Measurements from ENCODE around the gene CATSPERB.
"Not testable (repeated sequence)": the region's sequence is repeated elsewhere in the genome, so short reads cannot be mapped to it uniquely, and the experiment has no call there.

The CATSPERB gene

GRCh38 chr14:91606851-91607250 lies 125.0 kb downstream of the CATSPERB start:
- no peak overlapping the region for H3K4me3 ChIP-seq (ENCODE audit: low read depth, low read length)
- TF ChIP-seq, protein P1, sequence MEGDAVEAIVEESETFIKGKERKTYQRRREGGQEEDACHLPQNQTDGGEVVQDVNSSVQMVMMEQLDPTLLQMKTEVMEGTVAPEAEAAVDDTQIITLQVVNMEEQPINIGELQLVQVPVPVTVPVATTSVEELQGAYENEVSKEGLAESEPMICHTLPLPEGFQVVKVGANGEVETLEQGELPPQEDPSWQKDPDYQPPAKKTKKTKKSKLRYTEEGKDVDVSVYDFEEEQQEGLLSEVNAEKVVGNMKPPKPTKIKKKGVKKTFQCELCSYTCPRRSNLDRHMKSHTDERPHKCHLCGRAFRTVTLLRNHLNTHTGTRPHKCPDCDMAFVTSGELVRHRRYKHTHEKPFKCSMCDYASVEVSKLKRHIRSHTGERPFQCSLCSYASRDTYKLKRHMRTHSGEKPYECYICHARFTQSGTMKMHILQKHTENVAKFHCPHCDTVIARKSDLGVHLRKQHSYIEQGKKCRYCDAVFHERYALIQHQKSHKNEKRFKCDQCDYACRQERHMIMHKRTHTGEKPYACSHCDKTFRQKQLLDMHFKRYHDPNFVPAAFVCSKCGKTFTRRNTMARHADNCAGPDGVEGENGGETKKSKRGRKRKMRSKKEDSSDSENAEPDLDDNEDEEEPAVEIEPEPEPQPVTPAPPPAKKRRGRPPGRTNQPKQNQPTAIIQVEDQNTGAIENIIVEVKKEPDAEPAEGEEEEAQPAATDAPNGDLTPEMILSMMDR (IDR thresholded peaks at IDR 0.05; ENCODE audit: low read depth, low read length): no peak

GRCh38 chr14:91604611-91605010 lies 127.3 kb downstream of the CATSPERB start:
- not testable (repeated sequence) for H3K4me3 ChIP-seq (ENCODE audit: low read depth, low read length)

- no peak overlapping the region for H3K4me3 ChIP-seq (ENCODE audit: low read depth, low read length)
- TF ChIP-seq, protein P1 (IDR thresholded peaks at IDR 0.05; ENCODE audit: low read depth, low read length): no peak
Observed at GRCh38 chr14:91599994-91600393, 131.9 kb downstream of the CATSPERB start.

DNA sequence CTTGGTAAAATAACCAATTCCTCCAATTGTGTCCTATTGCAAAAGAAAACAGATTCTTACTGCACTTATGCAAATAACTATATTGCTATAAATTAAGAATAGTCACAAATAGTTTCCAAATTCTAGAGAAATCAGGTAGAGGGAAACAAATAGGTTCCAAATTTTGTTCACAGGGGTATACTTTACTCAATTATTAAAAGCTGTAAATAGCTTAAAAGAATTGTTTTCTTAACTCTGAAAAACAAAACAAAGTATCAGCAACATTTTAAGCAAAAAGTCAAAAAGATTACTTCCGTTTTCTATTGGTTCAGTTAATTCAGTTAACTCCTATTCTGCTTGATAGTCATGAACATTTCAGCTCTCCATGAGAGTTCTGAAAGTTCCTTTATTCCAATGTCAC lies 136.2 kb downstream of the CATSPERB start:
- TF ChIP-seq, protein P1 (IDR thresholded peaks at IDR 0.05; ENCODE audit: low read depth, low read length): no peak
- H3K4me3 ChIP-seq (ENCODE audit: low read depth, low read length): no peak overlapping the region

DNA sequence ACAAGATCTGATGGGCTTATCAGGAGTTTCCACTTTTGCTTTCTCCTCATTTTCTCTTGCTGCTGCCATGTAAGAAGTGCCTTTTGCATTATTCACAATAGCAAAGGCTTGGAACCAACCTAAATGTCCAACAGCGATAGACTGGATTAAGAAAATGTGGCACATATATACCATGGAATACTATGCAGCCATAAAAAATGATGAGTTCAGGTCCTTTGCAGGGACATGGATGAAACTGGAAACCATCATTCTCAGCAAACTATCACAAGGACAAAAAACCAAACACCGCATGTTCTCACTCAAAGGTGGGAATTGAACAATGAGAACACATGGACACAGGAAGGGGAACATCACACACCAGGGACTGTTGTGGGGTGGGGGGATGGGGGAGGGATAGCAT lies 137.9 kb downstream of the CATSPERB start:
- H3K4me3 ChIP-seq (ENCODE audit: low read depth, low read length): not testable (repeated sequence)

GRCh38 chr14:91586410-91586809 lies 145.5 kb downstream of the CATSPERB start:
- no peak overlapping the region for H3K4me3 ChIP-seq (ENCODE audit: low read depth, low read length)
- TF ChIP-seq, protein P1 (IDR thresholded peaks at IDR 0.05; ENCODE audit: low read depth, low read length): no peak

DNA sequence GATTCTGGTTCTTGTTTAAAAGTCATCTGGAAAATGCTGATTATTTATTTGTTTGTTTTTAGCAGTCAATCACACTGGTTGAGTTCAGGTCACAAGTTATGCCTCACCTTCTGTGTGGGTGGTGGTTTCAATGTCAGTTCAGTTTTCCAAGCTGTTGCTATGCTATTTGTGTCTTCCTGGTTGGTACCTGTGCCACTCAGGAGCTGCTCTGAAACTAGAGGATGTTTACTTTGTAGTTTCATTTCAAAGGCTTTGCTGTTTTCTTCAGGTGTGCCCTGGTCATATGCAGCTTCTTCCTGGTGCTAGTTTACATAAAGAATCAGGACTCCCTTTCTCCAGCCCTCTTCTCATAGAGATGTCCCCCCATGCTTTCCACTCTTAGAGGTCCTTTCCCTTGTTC lies 146.0 kb downstream of the CATSPERB start:
- H3K4me3 ChIP-seq (ENCODE audit: low read depth, low read length): no peak overlapping the region

DNA sequence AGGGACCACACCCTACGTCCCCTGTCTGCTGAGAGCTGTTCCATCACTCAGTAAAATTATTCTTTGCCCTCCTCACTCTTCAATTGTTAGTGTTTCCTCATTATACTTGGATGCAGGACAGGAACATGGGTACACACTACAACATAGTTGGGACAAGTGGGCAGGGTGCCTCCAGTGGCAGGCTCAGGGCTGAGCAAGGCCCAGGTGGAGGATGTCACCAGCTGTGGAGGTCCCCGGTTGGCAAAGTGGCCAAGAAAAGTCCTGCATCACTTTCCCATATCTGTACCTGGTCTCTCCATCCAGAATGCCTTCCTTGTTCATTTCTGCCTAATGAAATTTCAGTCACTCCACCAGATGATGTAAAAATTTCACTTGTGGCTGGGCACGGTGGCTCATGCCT lies 149.1 kb downstream of the CATSPERB start:
- H3K4me3 ChIP-seq (ENCODE audit: low read depth, low read length): no peak overlapping the region
- TF ChIP-seq, protein P1 (IDR thresholded peaks at IDR 0.05; ENCODE audit: low read depth, low read length): no peak

More for the DNA sequence above, 146.0 kb downstream of the CATSPERB start:
- TF ChIP-seq, protein P1 (IDR thresholded peaks at IDR 0.05; ENCODE audit: low read depth, low read length): no peak

Measured in WI38 (cell line).